Left renal pelvis (tissue), 4 donors: ENCODE data around the gene HOXB9. TPM values are rescaled to one million over a fixed set of nuclear protein-coding genes. Genes with fewer than 3 reads are reported as not detected.
A peak's percentile ranks its signal among the peaks of the same experiment; 100 is the strongest.

Experiments
- DNase-seq, 4 donors: peaks; one replicate each; pipeline ENCODE4 v3.0.0-alpha.2; 2013; ENCODE audit warnings: low read depth in 4 of 4, low spot score in 3 of 4
- polyA plus RNA-seq, 4 donors: library from polyadenylated mRNA; unstranded; fragments of 120-200 nt; gene quantifications; one replicate each; pipeline ENCODE4 v1.2.1, GENCODE V29; 2013; ENCODE audit not compliant: insufficient read length in 4 of 4

HOXB9 gene
- polyA plus RNA-seq, 4 donors = 13.0 to 71.8 (median 60.8) TPM

- peak in 1 of 4 donors; percentile 23 for DNase-seq
Observed at GRCh38 chr17:48625495-48626244, 488 bp downstream of the HOXB9 start.

GRCh38 chr17:48624544-48625494 lies 1.3 kb downstream of the HOXB9 start:
- no peak for DNase-seq

- DNase-seq = no peak
Observed at GRCh38 chr17:48624118-48624517, 2.0 kb downstream of the HOXB9 start.

- DNase-seq = no peak
Observed at GRCh38 chr17:48623583-48623982, 2.6 kb downstream of the HOXB9 start.

GRCh38 chr17:48622857-48623256 lies 3.3 kb downstream of the HOXB9 start:
- no peak for DNase-seq

- DNase-seq = no peak
Observed at GRCh38 chr17:48621410-48622392, 4.5 kb downstream of the HOXB9 start.

GRCh38 chr17:48620461-48621139 lies 5.6 kb downstream of the HOXB9 start:
- DNase-seq = no peak

GRCh38 chr17:48619826-48620449 lies 6.2 kb downstream of the HOXB9 start:
- no peak for DNase-seq

GRCh38 chr17:48618256-48618896 lies 7.8 kb downstream of the HOXB9 start:
- peak in 3 of 4 donors; percentile 78 to 88 (median 87) for DNase-seq

GRCh38 chr17:48617471-48618255 lies 8.5 kb downstream of the HOXB9 start:
- no peak for DNase-seq

- DNase-seq = no peak
Observed at GRCh38 chr17:48616717-48617470, 9.3 kb downstream of the HOXB9 start.

- DNase-seq = no peak
Observed at GRCh38 chr17:48615963-48616716, 10.0 kb downstream of the HOXB9 start.

GRCh38 chr17:48615047-48615962 lies 10.9 kb downstream of the HOXB9 start, which contains the start of gene HOXB8:
TSS of gene HOXB8 (minus strand) at chr17:48615292. CDS start at chr17:48614704, 588 bp downstream.
- DNase-seq = peak in 1 of 4 donors; percentile 68

- DNase-seq = peak in 1 of 4 donors; percentile 25
Observed at GRCh38 chr17:48613862-48614694, 12.1 kb downstream of the HOXB9 start.
